WTC11 (cell line): Measurements from ENCODE around the gene GADD45B. TPM values are rescaled to one million over a fixed set of nuclear protein-coding genes. Genes with fewer than 3 reads are reported as not detected.
A peak's percentile ranks its signal among the peaks of the same experiment; 100 is the strongest.

Experiments used
- ATAC-seq: fragments of 200-7000 bp; cut with Tn5 transposase; 2 replicates; pipeline ENCODE4 v1.10.0; 2021; ENCODE audit warnings: mild to moderate bottlenecking, moderate library complexity
- CTCF ChIA-PET: fragments of 300-600 bp; sonication (Branson Sonifier 250); formaldehyde crosslinking; loops from one replicate; lab custom pipeline; 2021; ENCODE audit warnings: antibody characterized with exemption; lab: Charles Lee
- POLR2A ChIA-PET: fragments of 350-600 bp; sonication (Branson Sonifier 250); formaldehyde crosslinking; loops from one replicate; lab custom pipeline; 2021; ENCODE audit warnings: antibody characterized with exemption; lab: Charles Lee
- DNase-seq: peaks from one replicate; pipeline ENCODE4 v3.0.0; 2021; ENCODE audit warnings: low spot score
- H3K27ac Mint-ChIP-seq: 2 replicates; pipeline ENCODE4 v1.8.0; 2021; ENCODE audit warnings: mixed read lengths
- H3K27me3 Mint-ChIP-seq: 2 replicates; pipeline ENCODE4 v1.8.0; 2021; ENCODE audit warnings: low read depth, mild to moderate bottlenecking, moderate library complexity, mixed read lengths
- H3K36me3 Mint-ChIP-seq: 2 replicates; pipeline ENCODE4 v1.8.0; 2021; ENCODE audit warnings: mixed read lengths
- H3K4me1 Mint-ChIP-seq: 2 replicates; pipeline ENCODE4 v1.8.0; 2022; ENCODE audit warnings: mixed read lengths
- H3K4me3 Mint-ChIP-seq: 2 replicates; pipeline ENCODE4 v1.8.0; 2021; ENCODE audit warnings: mild to moderate bottlenecking, moderate library complexity, mixed read lengths
- H3K9me3 Mint-ChIP-seq: 2 replicates; pipeline ENCODE4 v1.8.0; 2021; ENCODE audit warnings: mixed read lengths
- ATF6 ChIP-seq: sonication (generic); formaldehyde crosslinking; IDR thresholded peaks from 2 replicates; pipeline ENCODE4 v1.8.1; 2023; ENCODE audit warnings: mild to moderate bottlenecking, missing genetic modification reagents
- EMX1 ChIP-seq: fragments of 250-450 bp; sonication (Bioruptor Pico); IDR thresholded peaks from 2 replicates; pipeline ENCODE4 v1.8.0; 2021; ENCODE audit warnings: mild to moderate bottlenecking
- GTF2I ChIP-seq: fragments of 250-450 bp; sonication (Bioruptor Pico); conservative IDR thresholded peaks from 2 replicates; pipeline ENCODE4 v1.4.0; 2021; ENCODE audit warnings: mild to moderate bottlenecking
- MXD4 ChIP-seq: fragments of 250-450 bp; sonication (Bioruptor Pico); IDR thresholded peaks from 2 replicates; pipeline ENCODE4 v1.8.0; 2021; ENCODE audit warnings: mild to moderate bottlenecking, moderate library complexity, borderline replicate concordance
- NR1H2 ChIP-seq: sonication (generic); formaldehyde crosslinking; IDR thresholded peaks from 2 replicates; pipeline ENCODE4 v1.9.0; 2021; ENCODE audit warnings: mild to moderate bottlenecking, moderate library complexity, missing genetic modification reagents
- NR2C2 ChIP-seq: sonication (generic); formaldehyde crosslinking; IDR thresholded peaks from 2 replicates; pipeline ENCODE4 v1.8.0; 2022; ENCODE audit warnings: mild to moderate bottlenecking, missing genetic modification reagents
- PRDM15 ChIP-seq: sonication (generic); formaldehyde crosslinking; IDR thresholded peaks from 2 replicates; pipeline ENCODE4 v1.8.0; 2022; ENCODE audit warnings: missing genetic modification reagents
- TEAD1 ChIP-seq: sonication (generic); formaldehyde crosslinking; IDR thresholded peaks from 2 replicates; pipeline ENCODE4 v1.8.0; 2022; ENCODE audit warnings: mild to moderate bottlenecking, missing genetic modification reagents
- ZNF121 ChIP-seq: sonication (generic); formaldehyde crosslinking; IDR thresholded peaks from 2 replicates; pipeline ENCODE4 v1.8.0; 2023; ENCODE audit warnings: missing genetic modification reagents
- ZNF263 ChIP-seq: sonication (generic); formaldehyde crosslinking; IDR thresholded peaks from 2 replicates; pipeline ENCODE4 v1.8.1; 2022; ENCODE audit warnings: low read depth, mild to moderate bottlenecking, moderate library complexity, missing genetic modification reagents
- ZNF425 ChIP-seq: fragments of 250-450 bp; sonication (Bioruptor Pico); conservative IDR thresholded peaks from 2 replicates; pipeline ENCODE4 v1.9.0; 2021; ENCODE audit warnings: mild to moderate bottlenecking
- total RNA-seq: library from RNA; stranded (reverse); gene quantifications from 3 replicates; pipeline ENCODE4 v1.2.3, GENCODE V29; 2021
- TF ChIP-seq, protein P1 (sequence below): sonication (generic); formaldehyde crosslinking; IDR thresholded peaks from 2 replicates; pipeline ENCODE4 v1.8.0; 2022; ENCODE audit warnings: mild to moderate bottlenecking, missing genetic modification reagents
- TF ChIP-seq, protein P2 (sequence below): sonication (generic); formaldehyde crosslinking; IDR thresholded peaks from 2 replicates; pipeline ENCODE4 v1.8.0; 2023; ENCODE audit warnings: mild to moderate bottlenecking, missing genetic modification reagents
- TF ChIP-seq, protein P3 (sequence below): sonication (generic); formaldehyde crosslinking; IDR thresholded peaks from 2 replicates; pipeline ENCODE4 v1.8.0; 2022; ENCODE audit warnings: mild to moderate bottlenecking, missing genetic modification reagents

GADD45B gene
- total RNA-seq, 1 experiment from 2014 or later = 17.9 TPM

DNA sequence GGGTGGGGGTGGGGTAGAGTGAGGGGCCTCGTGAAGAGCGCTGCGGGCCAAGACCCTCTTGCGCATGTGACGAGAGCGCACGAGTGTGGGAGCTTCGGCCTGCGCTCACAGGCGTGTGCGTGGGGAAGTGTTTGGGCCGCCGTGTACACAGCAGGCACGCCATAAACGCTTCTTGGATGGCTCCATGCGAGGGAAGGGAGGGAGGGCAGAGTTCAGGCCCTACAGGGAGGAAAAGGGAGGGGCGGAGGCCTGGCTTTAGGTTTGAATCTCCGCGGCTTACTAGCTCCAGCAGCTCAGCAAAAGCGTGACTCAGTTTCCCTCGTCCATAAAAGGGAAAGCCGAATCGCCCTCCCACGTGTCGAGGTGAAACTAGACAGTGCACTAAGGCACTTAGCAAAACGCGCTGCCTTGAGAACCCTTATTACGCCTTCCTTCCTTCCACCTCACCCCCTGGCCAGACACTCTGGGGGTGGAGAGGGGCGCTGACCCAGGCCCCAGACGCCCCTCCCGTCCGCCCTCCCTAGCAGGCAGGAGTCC, 12.5 kb downstream of the GADD45B start (continued):
- TF ChIP-seq NR2C2 (CRISPR knock-in tag) = no peak

- H3K4me1 Mint-ChIP-seq = peaks cover 11% of the 10 kb centered on the region; the same call in 1 of the 2 replicates
- peak; percentile 66 for DNase-seq
- peaks cover under 1% of the 10 kb centered on the region; the same call in 1 of the 2 replicates for H3K9me3 Mint-ChIP-seq
- TF ChIP-seq MXD4 = no peak
- no peak for TF ChIP-seq EMX1 (CRISPR knock-in tag)
- TF ChIP-seq ZNF121 (CRISPR knock-in tag) = peak; percentile 72; the same call in 1 of the 2 replicates
- TF ChIP-seq, protein P1, sequence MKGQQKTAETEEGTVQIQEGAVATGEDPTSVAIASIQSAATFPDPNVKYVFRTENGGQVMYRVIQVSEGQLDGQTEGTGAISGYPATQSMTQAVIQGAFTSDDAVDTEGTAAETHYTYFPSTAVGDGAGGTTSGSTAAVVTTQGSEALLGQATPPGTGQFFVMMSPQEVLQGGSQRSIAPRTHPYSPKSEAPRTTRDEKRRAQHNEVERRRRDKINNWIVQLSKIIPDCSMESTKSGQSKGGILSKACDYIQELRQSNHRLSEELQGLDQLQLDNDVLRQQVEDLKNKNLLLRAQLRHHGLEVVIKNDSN (CRISPR knock-in tag) = no peak
- CTCF ChIA-PET = interaction anchor here (0.6 to 2.3 kb wide), 5 partner anchors 9 to 148 kb away, joined by 3 to 12 read pairs (median 3); no protein-coding TSS in a partner anchor
- ATAC-seq = peak; percentile 79
- H3K27ac Mint-ChIP-seq = no peak overlapping the region
- H3K4me3 Mint-ChIP-seq = peak overlapping the region; percentile 69
- H3K36me3 Mint-ChIP-seq = no peaks in the 10 kb centered on the region
- peaks cover 69% of the 10 kb centered on the region for H3K27me3 Mint-ChIP-seq
- POLR2A ChIA-PET = interaction anchor here (0.7 to 2.0 kb wide), 2 partner anchors 11 to 139 kb away, joined by 3 to 5 read pairs; no protein-coding TSS in a partner anchor
These were observed 13.2 kb downstream of the GADD45B start for GRCh38 chr19:2488942-2489731.

DNA sequence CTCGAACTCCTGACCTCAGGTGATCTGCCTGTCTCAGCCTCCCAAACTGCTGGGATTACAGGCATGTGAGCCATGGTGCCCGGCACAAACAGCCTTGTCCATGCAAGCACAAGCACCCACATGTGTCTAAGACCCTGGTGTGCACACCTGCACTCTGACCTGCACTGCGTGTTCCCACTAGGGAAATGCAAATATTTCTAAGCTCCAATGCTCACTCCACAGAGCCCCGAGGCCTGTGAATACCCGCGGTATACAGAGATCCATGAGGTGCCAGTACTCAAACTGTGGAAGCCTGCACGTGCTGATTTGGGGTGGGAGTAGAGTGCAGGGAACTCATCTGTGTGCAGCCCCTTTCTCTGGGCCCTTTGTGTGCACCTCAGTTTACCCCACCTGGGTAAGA, 14.7 kb downstream of the GADD45B start:
- Mint-ChIP-seq H3K4me1 (peaks cover 11% of the 10 kb centered on the region; the same call in 1 of the 2 replicates), H3K36me3 (no peaks in the 10 kb centered on the region), H3K27me3 (peaks cover 72% of the 10 kb centered on the region)
- CTCF ChIA-PET = interaction anchor here (0.9 kb wide), 1 partner anchor 121 kb away, joined by 5 read pairs; no protein-coding TSS in a partner anchor
- TF ChIP-seq NR1H2 (CRISPR knock-in tag) = no peak
- TF ChIP-seq, protein P2, sequence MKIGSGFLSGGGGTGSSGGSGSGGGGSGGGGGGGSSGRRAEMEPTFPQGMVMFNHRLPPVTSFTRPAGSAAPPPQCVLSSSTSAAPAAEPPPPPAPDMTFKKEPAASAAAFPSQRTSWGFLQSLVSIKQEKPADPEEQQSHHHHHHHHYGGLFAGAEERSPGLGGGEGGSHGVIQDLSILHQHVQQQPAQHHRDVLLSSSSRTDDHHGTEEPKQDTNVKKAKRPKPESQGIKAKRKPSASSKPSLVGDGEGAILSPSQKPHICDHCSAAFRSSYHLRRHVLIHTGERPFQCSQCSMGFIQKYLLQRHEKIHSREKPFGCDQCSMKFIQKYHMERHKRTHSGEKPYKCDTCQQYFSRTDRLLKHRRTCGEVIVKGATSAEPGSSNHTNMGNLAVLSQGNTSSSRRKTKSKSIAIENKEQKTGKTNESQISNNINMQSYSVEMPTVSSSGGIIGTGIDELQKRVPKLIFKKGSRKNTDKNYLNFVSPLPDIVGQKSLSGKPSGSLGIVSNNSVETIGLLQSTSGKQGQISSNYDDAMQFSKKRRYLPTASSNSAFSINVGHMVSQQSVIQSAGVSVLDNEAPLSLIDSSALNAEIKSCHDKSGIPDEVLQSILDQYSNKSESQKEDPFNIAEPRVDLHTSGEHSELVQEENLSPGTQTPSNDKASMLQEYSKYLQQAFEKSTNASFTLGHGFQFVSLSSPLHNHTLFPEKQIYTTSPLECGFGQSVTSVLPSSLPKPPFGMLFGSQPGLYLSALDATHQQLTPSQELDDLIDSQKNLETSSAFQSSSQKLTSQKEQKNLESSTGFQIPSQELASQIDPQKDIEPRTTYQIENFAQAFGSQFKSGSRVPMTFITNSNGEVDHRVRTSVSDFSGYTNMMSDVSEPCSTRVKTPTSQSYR (CRISPR knock-in tag) = no peak
- no peak for TF ChIP-seq TEAD1
- TF ChIP-seq, all 79 proteins: peak for 0
- POLR2A ChIA-PET = interaction anchor here (1.0 kb wide), 1 partner anchor 14 kb away, joined by 3 read pairs; the partner anchor contains the start of gene GADD45B
- no peak overlapping the region for H3K27ac Mint-ChIP-seq
- ATAC-seq = no peak
- no peaks in the 10 kb centered on the region for H3K9me3 Mint-ChIP-seq
- no peak overlapping the region; the same call in 1 of the 2 replicates for H3K4me3 Mint-ChIP-seq
- DNase-seq = no peak

GRCh38 chr19:2491130-2491801, 15.3 kb downstream of the GADD45B start:
- H3K4me3 Mint-ChIP-seq = no peak overlapping the region
- peaks cover 70% of the 10 kb centered on the region for H3K27me3 Mint-ChIP-seq
- no peak for TF ChIP-seq GTF2I (CRISPR knock-in tag)
- TF ChIP-seq ZNF425 (CRISPR knock-in tag) = no peak
- no peak for TF ChIP-seq ATF6
- TF ChIP-seq ZNF263 = no peak
- TF ChIP-seq, protein P3, sequence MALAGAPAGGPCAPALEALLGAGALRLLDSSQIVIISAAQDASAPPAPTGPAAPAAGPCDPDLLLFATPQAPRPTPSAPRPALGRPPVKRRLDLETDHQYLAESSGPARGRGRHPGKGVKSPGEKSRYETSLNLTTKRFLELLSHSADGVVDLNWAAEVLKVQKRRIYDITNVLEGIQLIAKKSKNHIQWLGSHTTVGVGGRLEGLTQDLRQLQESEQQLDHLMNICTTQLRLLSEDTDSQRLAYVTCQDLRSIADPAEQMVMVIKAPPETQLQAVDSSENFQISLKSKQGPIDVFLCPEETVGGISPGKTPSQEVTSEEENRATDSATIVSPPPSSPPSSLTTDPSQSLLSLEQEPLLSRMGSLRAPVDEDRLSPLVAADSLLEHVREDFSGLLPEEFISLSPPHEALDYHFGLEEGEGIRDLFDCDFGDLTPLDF = no peak
- TF ChIP-seq PRDM15 = no peak

More at GRCh38 chr19:2491130-2491801, 15.3 kb downstream of the GADD45B start:
- DNase-seq (no peak), ATAC-seq (no peak)
- ChIA-PET POLR2A (no interaction called here), CTCF (no interaction called here)
- Mint-ChIP-seq H3K9me3 (no peaks in the 10 kb centered on the region), H3K4me1 (peaks cover 17% of the 10 kb centered on the region; the same call in 1 of the 2 replicates), H3K36me3 (no peaks in the 10 kb centered on the region), H3K27ac (no peak overlapping the region)
